ENCODE measurements around the gene RHEBL1.

DNA sequence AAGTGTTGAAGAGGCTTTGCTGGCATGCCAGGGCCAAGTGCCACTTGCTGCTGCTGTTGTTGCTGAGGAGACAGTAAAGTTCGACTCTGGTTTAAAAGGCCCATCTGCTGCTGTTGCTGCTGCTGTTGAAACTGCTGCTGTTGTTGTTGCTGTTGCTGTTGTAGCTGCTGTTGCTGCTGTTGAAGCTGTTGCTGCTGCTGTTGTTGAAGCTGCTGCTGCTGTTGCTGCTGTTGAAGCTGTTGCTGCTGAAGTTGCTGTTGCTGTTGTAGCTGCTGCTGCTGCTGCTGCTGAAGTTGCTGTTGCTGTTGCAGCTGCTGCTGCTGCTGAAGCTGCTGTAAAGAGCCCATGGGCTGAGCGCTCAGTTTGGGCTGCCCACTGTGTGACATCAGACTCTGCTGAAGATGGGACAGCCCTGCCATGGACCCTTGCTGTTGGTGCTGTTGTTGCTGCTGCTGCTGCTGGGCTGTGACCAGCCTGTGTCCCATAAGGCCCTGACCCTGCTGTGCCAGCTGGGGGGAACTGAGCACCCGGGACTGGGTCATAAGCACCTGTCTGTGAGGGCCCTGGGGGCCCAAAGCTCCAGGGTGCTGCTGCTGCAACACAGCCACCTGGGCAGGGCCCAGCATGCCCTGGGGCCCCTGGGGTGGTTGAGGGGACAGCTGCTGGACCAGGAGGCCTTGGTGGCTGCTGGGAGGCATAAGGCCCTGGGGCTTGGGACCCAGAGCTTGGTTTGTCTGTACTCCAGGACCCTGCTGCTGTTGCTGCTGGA, 36.9 kb downstream of the RHEBL1 start:
- no peak for TF ChIP-seq CREB1 (CRISPR knock-in tag; IDR thresholded peaks at IDR 0.05)
- no peak for TF ChIP-seq ZNF219 (CRISPR knock-in tag; IDR thresholded peaks at IDR 0.05; ENCODE audit: borderline replicate concordance)
